C1 segment of cervical spinal cord (tissue), 14 donors: ENCODE measurements around the gene TMEM131.
A peak's percentile ranks its signal among the peaks of the same experiment; 100 is the strongest.

Source experiments
- DNase-seq, 14 donors: peaks; one replicate each; lab custom pipeline; 2025; lab: John Stamatoyannopoulos, UW

TMEM131 gene

DNA sequence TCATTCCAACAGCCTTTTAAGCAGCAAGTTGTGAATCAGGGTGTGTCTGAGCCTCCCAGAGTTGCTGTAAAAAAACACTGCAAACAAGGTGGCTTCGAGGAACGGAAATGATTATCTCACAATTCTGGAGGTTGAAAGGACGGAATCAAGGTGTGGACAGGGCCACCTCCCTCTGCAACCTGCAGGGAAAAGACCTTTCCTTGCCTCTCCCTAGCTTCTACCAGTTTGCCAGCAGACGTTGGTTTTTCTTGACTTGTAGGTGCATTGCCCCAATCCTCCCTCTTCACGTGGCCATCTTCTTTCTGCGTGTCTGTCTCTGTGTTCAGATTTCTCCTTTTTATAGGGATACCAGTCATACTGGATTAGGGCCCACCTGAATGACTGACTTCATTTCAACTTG, 24.8 kb upstream of the TMEM131 start:
- no peak for DNase-seq

DNA sequence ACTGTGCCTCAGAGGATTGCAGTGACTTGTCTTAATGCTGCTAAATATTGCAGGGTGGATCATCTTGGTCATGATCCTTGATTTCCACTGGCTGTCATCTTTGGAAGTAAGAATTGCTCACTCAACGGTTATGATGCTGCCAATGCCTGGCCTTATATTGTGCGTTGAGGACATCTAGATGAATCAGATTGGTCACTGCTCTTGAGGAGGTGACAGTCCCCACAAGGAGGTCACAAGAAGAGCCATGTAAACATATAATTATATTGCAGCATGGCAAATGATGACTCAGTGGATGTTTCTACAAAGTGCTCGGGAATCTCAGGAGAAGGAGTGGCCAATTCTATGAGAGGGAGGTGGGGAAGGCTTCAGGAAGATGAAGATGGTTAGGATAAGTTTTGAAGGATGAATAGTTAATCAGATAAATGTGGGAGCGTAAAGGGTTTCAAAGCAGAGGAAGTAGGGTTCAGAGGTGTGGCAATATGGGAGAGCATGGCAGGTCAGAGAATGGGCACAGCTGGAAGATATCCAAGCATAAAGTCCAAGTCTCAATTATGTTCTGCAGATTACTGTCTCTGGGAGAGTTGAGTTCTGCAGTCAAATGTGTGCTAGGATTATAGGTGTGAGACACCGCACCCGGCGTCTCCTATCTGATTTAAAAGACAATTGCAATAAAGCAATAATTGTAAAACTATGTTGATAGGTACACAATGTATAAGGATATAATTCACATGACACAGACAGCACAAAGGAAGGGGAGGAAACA, 21.3 kb upstream of the TMEM131 start:
- no peak for DNase-seq

- no peak for DNase-seq
These were observed 19.9 kb upstream of the TMEM131 start for GRCh38 chr2:98015671-98016070.

DNA sequence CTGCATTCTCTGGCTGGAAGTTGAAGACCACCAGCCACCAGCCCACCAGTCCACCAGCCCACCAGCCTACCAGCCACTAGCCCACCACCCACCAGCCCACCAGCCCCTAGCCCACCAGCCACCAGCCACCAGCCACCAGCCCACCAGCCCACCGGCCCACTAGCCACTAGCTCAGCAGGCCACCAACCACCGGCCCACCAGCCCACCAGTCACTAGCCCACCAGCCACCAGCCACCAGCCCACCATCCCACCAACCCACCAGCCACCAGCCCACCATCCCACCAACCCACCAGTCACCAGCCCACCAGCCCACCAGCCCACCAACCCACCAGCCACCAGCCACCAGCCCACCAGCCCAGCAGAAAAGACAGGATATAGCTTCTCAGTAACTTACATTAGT, 18.6 kb upstream of the TMEM131 start:
- no peak for DNase-seq

GRCh38 chr2:98013407-98014042, 17.8 kb upstream of the TMEM131 start:
- no peak for DNase-seq

DNA sequence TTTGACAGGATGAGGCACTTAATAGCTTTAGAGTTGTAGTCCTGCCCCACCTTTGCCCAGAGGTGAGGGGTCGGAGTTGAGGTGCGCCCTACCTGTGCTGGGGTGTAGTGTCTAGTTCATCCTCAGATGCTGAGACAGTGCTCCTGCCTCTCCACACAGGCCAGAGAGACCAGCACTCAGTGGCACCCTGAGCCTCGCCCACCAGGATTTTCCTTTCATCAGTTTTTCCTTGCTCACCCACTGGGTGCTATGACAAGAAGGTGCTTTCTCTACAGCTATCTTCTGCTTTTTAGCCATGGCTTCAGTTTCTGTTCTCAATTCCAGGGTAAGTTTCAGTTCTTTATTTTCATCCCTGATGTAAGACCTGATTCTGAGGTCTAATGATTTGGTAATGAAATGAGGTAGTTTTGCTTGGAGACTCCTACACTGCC, 16.8 kb upstream of the TMEM131 start:
- DNase-seq = no peak

DNA sequence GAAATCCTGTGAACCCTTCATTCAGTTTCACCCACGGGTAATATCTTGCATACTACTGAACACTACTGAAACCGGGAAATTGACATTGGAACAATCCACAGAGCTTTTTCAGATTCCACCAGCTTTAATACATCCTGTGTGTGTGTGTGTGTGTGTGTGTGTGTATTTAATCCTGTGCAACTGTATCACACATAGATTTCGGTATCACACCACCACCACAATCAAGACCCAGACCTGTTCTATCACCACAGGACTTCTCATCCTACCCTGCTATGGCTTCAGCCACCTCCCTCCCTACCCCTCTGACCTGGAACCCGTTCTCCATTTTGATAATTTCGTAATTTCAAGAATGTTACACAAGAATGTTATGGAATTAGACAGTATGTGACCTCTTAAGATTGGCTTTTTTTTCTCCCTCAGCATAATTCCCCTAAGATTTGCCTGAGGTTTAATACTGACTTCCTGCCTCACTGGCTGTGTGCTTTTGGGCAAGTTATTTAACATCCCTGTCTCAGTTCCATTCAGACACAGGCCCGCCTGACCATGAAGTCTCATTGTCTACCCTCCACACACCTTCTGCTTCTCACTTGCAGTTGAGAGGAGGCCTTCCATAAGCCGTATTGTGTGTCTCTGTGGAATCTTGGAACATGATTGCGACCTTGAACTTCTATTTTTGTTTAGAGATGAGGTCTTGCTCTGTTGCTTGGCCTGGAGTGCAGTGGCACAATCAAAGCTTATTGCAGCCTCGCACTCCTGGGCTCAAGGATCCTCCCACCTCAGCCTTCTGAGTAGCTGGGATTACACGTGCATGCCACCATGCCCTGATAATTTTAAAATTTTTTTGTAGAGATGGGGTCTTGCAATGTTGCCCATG, 14.4 kb upstream of the TMEM131 start:
- DNase-seq = no peak

DNA sequence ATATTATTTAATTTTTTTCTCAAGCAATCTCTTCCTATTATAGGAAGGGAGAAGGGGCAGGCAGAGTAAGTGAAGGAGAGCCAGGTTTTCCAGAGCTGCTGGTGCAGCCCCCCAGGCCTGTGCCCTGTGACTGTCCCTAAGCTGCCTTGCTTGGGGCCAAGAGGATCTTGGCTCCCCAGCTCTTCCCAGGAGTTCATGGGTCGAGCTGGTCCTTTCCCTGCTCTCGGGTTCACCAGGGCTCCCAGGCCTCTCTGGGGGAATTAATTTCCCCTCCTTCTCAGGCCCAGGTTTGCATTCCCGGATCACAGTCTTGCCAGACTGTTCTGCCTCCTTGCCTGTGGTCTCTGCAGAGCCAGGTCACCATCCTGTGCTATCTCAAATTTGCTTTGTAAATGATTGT, 12.7 kb upstream of the TMEM131 start:
- DNase-seq = no peak

DNA sequence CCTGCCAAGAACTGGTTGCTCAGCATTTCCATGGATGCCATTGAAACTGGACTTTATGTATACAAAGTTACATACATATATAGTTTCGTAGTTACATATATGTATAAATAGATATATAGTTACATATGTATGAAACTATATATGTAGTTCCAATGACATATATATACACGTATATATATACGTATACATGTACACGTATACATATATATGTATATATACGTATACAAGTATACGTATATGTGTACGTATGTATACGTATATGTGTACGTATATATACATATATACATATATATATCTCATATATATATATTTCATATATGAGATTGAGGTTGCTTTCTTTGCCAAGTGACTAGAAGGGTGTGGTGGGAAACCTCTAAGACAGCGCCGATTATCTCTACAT, 10.6 kb upstream of the TMEM131 start:
- DNase-seq = no peak

- no peak for DNase-seq
These were observed 8.9 kb upstream of the TMEM131 start for GRCh38 chr2:98004613-98005012.

DNA sequence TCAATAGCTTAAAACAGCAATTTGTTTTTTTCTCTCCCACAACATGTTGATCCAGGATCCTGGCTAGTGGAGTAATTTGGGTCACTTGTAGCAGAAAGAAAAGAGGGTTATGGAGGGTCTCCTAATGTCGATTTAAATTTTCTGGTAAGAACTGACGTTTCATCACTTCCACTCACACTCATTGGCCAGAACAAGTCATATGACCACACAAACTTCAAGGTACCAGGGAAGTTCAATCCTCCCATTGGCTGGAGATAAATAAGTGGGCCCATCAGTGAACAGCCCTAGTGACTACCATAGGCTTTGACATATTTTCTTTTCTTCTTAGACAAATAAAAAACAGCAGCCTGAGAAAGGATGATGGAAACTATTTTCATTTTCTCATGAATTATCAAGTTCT, 8.3 kb upstream of the TMEM131 start:
- no peak for DNase-seq

- no peak for DNase-seq
These were observed 3.8 kb upstream of the TMEM131 start for GRCh38 chr2:97999536-97999935.

DNA sequence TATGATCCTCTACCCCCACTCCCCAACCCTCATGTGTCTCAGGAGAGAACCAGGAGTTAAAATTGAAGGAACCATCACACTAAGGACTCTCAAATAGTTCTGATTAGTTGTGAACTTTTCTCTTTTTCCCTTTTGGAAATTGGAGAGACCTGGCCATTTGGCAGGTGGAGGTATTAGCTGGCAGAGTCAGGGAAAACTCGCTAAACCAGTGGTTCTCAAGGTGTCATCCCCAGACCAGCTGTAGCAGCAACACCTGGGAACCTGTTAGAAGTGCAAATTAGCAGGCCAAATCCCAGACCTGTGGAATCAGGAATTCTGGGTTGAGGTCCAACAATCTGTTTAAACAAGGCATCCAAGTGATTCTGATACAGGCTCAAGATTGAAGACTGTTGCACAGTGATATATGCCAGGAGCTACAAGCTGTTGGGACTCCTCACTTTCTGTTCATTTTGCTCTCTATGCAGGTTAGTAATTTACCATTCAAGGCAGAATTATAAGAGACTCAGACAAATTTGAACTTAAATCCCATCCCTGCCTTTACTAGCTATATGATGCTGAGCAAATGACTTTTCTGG, 2.8 kb upstream of the TMEM131 start:
- DNase-seq = no peak

DNA sequence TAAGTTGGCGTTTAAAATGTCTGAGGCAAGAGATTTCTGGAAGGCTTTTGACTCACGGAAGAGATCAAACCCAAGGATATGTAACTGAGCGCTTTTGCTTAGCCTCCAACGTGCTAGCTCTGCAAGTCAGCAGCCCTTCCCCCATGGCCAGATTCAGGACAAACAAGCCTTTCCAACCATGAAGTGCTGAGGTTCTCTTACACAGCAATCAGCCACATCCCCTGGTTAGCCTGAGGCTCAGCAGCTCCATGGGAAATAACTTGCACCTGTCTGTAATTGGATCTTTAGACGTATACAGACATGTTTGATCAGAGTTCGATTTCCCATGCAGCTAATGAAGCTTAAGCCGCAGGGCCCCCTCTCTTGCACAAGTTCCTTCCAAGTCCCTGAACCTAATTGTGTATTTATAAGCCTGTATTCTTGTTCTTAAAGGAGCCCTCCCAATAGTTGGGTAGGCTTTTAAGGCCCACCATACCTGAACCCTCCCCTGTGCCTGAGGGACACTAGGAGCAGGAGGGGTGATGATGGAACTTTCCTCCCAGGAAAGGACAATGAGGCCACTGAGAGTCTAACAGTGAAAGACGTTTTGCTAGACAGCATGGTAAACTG, 2.1 kb upstream of the TMEM131 start:
- DNase-seq = no peak

DNA sequence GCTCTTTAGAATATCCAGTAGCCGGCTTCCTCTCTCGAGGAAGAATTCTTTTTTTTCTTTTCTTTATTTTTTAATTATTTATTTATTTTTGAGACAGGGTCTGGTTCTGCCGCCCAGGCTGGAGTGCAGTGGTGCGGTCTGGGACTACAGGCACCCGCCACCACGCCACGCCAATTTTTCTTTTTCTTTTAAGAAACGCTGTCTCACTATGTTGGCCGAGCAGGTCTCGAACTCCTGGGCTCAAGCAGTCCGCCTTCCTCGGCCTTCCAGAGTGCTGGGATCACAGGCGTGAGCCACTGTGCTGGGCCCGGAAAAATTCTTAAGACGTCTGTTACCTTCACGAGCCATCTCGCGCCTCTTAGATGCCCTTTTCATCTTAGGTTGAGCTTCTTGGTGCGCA, 931 bp upstream of the TMEM131 start:
- DNase-seq = no peak

GRCh38 chr2:97995026-97995733, 568 bp downstream of the TMEM131 start:
- peak in 9 of 14 donors; percentile 34 to 70 (median 45) for DNase-seq

DNA sequence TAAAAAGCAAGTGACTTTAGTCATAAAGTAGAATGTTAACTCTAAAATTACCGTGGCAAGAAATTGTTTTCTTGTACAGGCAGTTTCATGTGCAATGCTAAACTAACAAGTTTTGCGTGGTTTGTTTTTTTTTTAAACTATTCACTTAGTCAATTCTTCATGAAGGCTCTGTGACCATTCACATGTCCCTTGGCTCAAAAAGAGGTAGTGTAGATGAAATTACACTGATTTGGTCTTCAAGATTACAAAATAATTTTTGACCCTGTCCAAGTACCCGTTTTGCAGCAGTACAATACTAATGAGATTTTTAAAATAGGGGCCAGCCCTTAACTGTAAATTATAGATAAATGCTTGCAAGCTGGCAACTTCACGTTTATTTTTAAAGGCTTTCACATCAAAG, 1.3 kb downstream of the TMEM131 start:
- DNase-seq = no peak

DNA sequence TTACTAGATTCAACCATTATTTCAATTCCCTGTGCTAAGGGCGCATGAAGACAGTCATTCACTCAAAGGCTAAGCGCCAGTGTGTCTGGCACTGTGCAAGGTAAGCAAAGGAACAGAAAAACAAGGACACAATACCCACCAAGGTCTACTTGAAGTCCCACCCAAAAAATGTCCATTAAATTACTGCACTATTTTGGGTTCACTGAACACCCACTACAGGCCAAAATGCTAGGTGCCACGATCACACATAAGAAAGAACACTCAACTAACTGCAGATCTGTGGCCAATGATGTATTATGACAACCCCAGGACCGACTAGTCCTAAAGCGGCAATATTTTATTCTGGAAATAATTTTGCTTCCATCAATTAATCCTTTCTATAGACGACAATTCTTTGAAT, 1.8 kb downstream of the TMEM131 start:
- no peak for DNase-seq

- no peak for DNase-seq
These were observed 2.6 kb downstream of the TMEM131 start for GRCh38 chr2:97992836-97993825.
